WTC11 (cell line): ENCODE data around the gene IGFBP2. TPM values are rescaled to one million over a fixed set of nuclear protein-coding genes. Genes with fewer than 3 reads are reported as not detected.

Experiments used
- ATAC-seq: fragments of 200-7000 bp; cut with Tn5 transposase; 2 replicates; pipeline ENCODE4 v1.10.0; 2021; ENCODE audit warnings: mild to moderate bottlenecking, moderate library complexity
- CTCF ChIA-PET: fragments of 300-600 bp; sonication (Branson Sonifier 250); formaldehyde crosslinking; loops from one replicate; lab custom pipeline; 2021; ENCODE audit warnings: antibody characterized with exemption; lab: Charles Lee
- POLR2A ChIA-PET: fragments of 350-600 bp; sonication (Branson Sonifier 250); formaldehyde crosslinking; loops from one replicate; lab custom pipeline; 2021; ENCODE audit warnings: antibody characterized with exemption; lab: Charles Lee
- DNase-seq: peaks from one replicate; pipeline ENCODE4 v3.0.0; 2021; ENCODE audit warnings: low spot score
- H3K27ac Mint-ChIP-seq: 2 replicates; pipeline ENCODE4 v1.8.0; 2021; ENCODE audit warnings: mixed read lengths
- H3K27me3 Mint-ChIP-seq: 2 replicates; pipeline ENCODE4 v1.8.0; 2021; ENCODE audit warnings: low read depth, mild to moderate bottlenecking, moderate library complexity, mixed read lengths
- H3K36me3 Mint-ChIP-seq: 2 replicates; pipeline ENCODE4 v1.8.0; 2021; ENCODE audit warnings: mixed read lengths
- H3K4me1 Mint-ChIP-seq: 2 replicates; pipeline ENCODE4 v1.8.0; 2022; ENCODE audit warnings: mixed read lengths
- H3K4me3 Mint-ChIP-seq: 2 replicates; pipeline ENCODE4 v1.8.0; 2021; ENCODE audit warnings: mild to moderate bottlenecking, moderate library complexity, mixed read lengths
- H3K9me3 Mint-ChIP-seq: 2 replicates; pipeline ENCODE4 v1.8.0; 2021; ENCODE audit warnings: mixed read lengths
- ATF1 ChIP-seq: sonication (generic); formaldehyde crosslinking; IDR thresholded peaks from 2 replicates; pipeline ENCODE4 v1.8.1; 2023; ENCODE audit warnings: mild to moderate bottlenecking, moderate library complexity, missing genetic modification reagents
- FOXP1 ChIP-seq: sonication (generic); formaldehyde crosslinking; IDR thresholded peaks from 2 replicates; pipeline ENCODE4 v1.8.0; 2022; ENCODE audit warnings: missing genetic modification reagents, mild to moderate bottlenecking, moderate library complexity, borderline replicate concordance
- GABPB1 ChIP-seq: sonication (generic); formaldehyde crosslinking; IDR thresholded peaks from 2 replicates; pipeline ENCODE4 v1.8.1; 2023; ENCODE audit warnings: mild to moderate bottlenecking, missing genetic modification reagents
- JAZF1 ChIP-seq: fragments of 250-450 bp; sonication (Bioruptor Pico); IDR thresholded peaks from 2 replicates; pipeline ENCODE4 v1.9.0; 2021; ENCODE audit warnings: moderate library complexity, mild to moderate bottlenecking, inconsistent platforms
- MXD4 ChIP-seq: fragments of 250-450 bp; sonication (Bioruptor Pico); IDR thresholded peaks from 2 replicates; pipeline ENCODE4 v1.8.0; 2021; ENCODE audit warnings: mild to moderate bottlenecking, moderate library complexity, borderline replicate concordance
- MYBL2 ChIP-seq: sonication (generic); formaldehyde crosslinking; IDR thresholded peaks from 2 replicates; pipeline ENCODE4 v1.8.1; 2023; ENCODE audit warnings: mild to moderate bottlenecking, moderate library complexity, missing genetic modification reagents
- NFE2L1 ChIP-seq: sonication (generic); formaldehyde crosslinking; IDR thresholded peaks from 2 replicates; pipeline ENCODE4 v1.8.1; 2023; ENCODE audit warnings: missing genetic modification reagents
- SP1 ChIP-seq: sonication (generic); formaldehyde crosslinking; conservative IDR thresholded peaks from 2 replicates; pipeline ENCODE4 v1.8.1; 2022; ENCODE audit warnings: missing genetic modification reagents
- TEAD1 ChIP-seq: sonication (generic); formaldehyde crosslinking; IDR thresholded peaks from 2 replicates; pipeline ENCODE4 v1.8.0; 2022; ENCODE audit warnings: mild to moderate bottlenecking, missing genetic modification reagents
- TP53 ChIP-seq: sonication (generic); formaldehyde crosslinking; IDR thresholded peaks from 2 replicates; pipeline ENCODE4 v1.8.1; 2023; ENCODE audit warnings: mild to moderate bottlenecking, missing genetic modification reagents
- ZBTB21 ChIP-seq: sonication (generic); formaldehyde crosslinking; IDR thresholded peaks from 2 replicates; pipeline ENCODE4 v1.8.1; 2023; ENCODE audit warnings: mild to moderate bottlenecking, missing genetic modification reagents, borderline replicate concordance
- ZNF396 ChIP-seq: fragments of 250-450 bp; sonication (Bioruptor Pico); IDR thresholded peaks from 2 replicates; pipeline ENCODE4 v1.8.0; 2021; ENCODE audit warnings: mild to moderate bottlenecking, moderate library complexity, borderline replicate concordance
- ZNF423 ChIP-seq: fragments of 250-450 bp; sonication (Bioruptor Pico); IDR thresholded peaks from 2 replicates; pipeline ENCODE4 v2.1.2; 2022; ENCODE audit warnings: mild to moderate bottlenecking, moderate library complexity
- total RNA-seq: library from RNA; stranded (reverse); gene quantifications from 3 replicates; pipeline ENCODE4 v1.2.3, GENCODE V29; 2021
- TF ChIP-seq, protein P1 (sequence below): sonication (generic); formaldehyde crosslinking; IDR thresholded peaks from 2 replicates; pipeline ENCODE4 v1.8.0; 2023; ENCODE audit warnings: missing genetic modification reagents
- TF ChIP-seq, protein P2 (sequence below): fragments of 250-450 bp; sonication (Bioruptor Pico); IDR thresholded peaks from 2 replicates; pipeline ENCODE4 v1.8.0; 2021; ENCODE audit warnings: mild to moderate bottlenecking
- TF ChIP-seq, protein P3 (sequence below): sonication (generic); formaldehyde crosslinking; IDR thresholded peaks from 2 replicates; pipeline ENCODE4 v1.8.0; 2022; ENCODE audit warnings: mild to moderate bottlenecking, missing genetic modification reagents
- TF ChIP-seq, protein P4 (sequence below): sonication (generic); formaldehyde crosslinking; IDR thresholded peaks from 2 replicates; pipeline ENCODE4 v1.8.1; 2023; ENCODE audit warnings: mild to moderate bottlenecking, moderate library complexity, missing genetic modification reagents
- TF ChIP-seq, protein P5 (sequence below): sonication (generic); formaldehyde crosslinking; IDR thresholded peaks from 2 replicates; pipeline ENCODE4 v1.8.1; 2022; ENCODE audit warnings: mild to moderate bottlenecking, moderate library complexity, missing genetic modification reagents
- TF ChIP-seq, protein P6 (sequence below): sonication (generic); formaldehyde crosslinking; IDR thresholded peaks from 2 replicates; pipeline ENCODE4 v1.8.0; 2022; ENCODE audit warnings: mild to moderate bottlenecking, missing genetic modification reagents
- TF ChIP-seq, protein P7 (sequence below): fragments of 250-450 bp; sonication (Bioruptor Pico); IDR thresholded peaks from 2 replicates; pipeline ENCODE4 v1.9.0; 2021; ENCODE audit warnings: mild to moderate bottlenecking
- TF ChIP-seq, protein P8 (sequence below): sonication (generic); formaldehyde crosslinking; IDR thresholded peaks from 2 replicates; pipeline ENCODE4 v1.8.1; 2022; ENCODE audit warnings: low read depth, missing genetic modification reagents, borderline replicate concordance
- TF ChIP-seq, protein P9 (sequence below): sonication (generic); formaldehyde crosslinking; IDR thresholded peaks from 2 replicates; pipeline ENCODE4 v1.8.1; 2022; ENCODE audit warnings: missing genetic modification reagents, borderline replicate concordance
- TF ChIP-seq, protein P10 (sequence below): sonication (generic); formaldehyde crosslinking; IDR thresholded peaks from 2 replicates; pipeline ENCODE4 v1.8.0; 2022; ENCODE audit warnings: mild to moderate bottlenecking, missing genetic modification reagents

The IGFBP2 gene
- total RNA-seq, 1 experiment from 2014 or later: 514 TPM

DNA sequence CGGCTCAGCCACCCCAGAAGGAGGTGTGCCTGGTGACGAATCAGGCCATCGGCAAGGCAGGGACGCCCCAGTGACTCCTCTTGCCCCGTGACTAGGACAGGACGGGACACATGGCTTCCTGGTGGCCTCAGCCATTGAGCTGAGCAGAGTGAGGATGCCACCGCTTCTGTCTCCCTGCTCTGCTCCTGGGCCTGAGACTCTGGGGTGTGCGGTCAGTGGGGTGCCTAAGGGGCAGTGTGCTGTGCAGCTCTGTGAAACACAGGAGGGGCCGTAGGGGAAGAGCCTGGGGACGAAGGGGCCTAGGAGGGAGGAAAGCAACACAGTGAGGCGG lies 37.8 kb downstream of the IGFBP2 start:
- no peak overlapping the region for H3K4me3 Mint-ChIP-seq
- no peak overlapping the region for H3K27ac Mint-ChIP-seq
- H3K36me3 Mint-ChIP-seq: no peaks in the 10 kb centered on the region
- no peak for ATAC-seq
- H3K4me1 Mint-ChIP-seq: peaks cover 9% of the 10 kb centered on the region
- no peaks in the 10 kb centered on the region for H3K27me3 Mint-ChIP-seq
- DNase-seq: no peak
- ChIA-PET POLR2A (no interaction called here), CTCF (no interaction called here)
- no peaks in the 10 kb centered on the region for H3K9me3 Mint-ChIP-seq
- no peak for TF ChIP-seq TEAD1
- TF ChIP-seq ZNF423: no peak
- no peak for TF ChIP-seq TP53
- no peak for TF ChIP-seq ZBTB21 (CRISPR knock-in tag)
- TF ChIP-seq, protein P1, sequence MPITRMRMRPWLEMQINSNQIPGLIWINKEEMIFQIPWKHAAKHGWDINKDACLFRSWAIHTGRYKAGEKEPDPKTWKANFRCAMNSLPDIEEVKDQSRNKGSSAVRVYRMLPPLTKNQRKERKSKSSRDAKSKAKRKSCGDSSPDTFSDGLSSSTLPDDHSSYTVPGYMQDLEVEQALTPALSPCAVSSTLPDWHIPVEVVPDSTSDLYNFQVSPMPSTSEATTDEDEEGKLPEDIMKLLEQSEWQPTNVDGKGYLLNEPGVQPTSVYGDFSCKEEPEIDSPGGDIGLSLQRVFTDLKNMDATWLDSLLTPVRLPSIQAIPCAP: no peak
- TF ChIP-seq, protein P2, sequence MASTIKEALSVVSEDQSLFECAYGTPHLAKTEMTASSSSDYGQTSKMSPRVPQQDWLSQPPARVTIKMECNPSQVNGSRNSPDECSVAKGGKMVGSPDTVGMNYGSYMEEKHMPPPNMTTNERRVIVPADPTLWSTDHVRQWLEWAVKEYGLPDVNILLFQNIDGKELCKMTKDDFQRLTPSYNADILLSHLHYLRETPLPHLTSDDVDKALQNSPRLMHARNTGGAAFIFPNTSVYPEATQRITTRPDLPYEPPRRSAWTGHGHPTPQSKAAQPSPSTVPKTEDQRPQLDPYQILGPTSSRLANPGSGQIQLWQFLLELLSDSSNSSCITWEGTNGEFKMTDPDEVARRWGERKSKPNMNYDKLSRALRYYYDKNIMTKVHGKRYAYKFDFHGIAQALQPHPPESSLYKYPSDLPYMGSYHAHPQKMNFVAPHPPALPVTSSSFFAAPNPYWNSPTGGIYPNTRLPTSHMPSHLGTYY: no peak
- TF ChIP-seq, protein P3, sequence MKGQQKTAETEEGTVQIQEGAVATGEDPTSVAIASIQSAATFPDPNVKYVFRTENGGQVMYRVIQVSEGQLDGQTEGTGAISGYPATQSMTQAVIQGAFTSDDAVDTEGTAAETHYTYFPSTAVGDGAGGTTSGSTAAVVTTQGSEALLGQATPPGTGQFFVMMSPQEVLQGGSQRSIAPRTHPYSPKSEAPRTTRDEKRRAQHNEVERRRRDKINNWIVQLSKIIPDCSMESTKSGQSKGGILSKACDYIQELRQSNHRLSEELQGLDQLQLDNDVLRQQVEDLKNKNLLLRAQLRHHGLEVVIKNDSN: no peak
- no peak for TF ChIP-seq GABPB1 (CRISPR knock-in tag)
- TF ChIP-seq, protein P4, sequence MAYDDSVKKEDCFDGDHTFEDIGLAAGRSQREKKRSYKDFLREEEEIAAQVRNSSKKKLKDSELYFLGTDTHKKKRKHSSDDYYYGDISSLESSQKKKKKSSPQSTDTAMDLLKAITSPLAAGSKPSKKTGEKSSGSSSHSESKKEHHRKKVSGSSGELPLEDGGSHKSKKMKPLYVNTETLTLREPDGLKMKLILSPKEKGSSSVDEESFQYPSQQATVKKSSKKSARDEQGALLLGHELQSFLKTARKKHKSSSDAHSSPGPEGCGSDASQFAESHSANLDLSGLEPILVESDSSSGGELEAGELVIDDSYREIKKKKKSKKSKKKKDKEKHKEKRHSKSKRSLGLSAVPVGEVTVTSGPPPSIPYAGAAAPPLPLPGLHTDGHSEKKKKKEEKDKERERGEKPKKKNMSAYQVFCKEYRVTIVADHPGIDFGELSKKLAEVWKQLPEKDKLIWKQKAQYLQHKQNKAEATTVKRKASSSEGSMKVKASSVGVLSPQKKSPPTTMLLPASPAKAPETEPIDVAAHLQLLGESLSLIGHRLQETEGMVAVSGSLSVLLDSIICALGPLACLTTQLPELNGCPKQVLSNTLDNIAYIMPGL (CRISPR knock-in tag): no peak
- no peak for TF ChIP-seq JAZF1
- no peak for TF ChIP-seq ATF1 (CRISPR knock-in tag)
- TF ChIP-seq, protein P5, sequence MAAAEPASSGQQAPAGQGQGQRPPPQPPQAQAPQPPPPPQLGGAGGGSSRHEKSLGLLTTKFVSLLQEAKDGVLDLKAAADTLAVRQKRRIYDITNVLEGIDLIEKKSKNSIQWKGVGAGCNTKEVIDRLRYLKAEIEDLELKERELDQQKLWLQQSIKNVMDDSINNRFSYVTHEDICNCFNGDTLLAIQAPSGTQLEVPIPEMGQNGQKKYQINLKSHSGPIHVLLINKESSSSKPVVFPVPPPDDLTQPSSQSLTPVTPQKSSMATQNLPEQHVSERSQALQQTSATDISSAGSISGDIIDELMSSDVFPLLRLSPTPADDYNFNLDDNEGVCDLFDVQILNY (CRISPR knock-in tag): no peak
- TF ChIP-seq, protein P6, sequence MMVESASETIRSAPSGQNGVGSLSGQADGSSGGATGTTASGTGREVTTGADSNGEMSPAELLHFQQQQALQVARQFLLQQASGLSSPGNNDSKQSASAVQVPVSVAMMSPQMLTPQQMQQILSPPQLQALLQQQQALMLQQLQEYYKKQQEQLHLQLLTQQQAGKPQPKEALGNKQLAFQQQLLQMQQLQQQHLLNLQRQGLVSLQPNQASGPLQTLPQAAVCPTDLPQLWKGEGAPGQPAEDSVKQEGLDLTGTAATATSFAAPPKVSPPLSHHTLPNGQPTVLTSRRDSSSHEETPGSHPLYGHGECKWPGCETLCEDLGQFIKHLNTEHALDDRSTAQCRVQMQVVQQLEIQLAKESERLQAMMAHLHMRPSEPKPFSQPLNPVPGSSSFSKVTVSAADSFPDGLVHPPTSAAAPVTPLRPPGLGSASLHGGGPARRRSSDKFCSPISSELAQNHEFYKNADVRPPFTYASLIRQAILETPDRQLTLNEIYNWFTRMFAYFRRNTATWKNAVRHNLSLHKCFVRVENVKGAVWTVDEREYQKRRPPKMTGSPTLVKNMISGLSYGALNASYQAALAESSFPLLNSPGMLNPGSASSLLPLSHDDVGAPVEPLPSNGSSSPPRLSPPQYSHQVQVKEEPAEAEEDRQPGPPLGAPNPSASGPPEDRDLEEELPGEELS (CRISPR knock-in tag): no peak
- no peak for TF ChIP-seq MXD4 (CRISPR knock-in tag)
- no peak for TF ChIP-seq ZNF396 (CRISPR knock-in tag)
- TF ChIP-seq SP1: no peak
- TF ChIP-seq, protein P7, sequence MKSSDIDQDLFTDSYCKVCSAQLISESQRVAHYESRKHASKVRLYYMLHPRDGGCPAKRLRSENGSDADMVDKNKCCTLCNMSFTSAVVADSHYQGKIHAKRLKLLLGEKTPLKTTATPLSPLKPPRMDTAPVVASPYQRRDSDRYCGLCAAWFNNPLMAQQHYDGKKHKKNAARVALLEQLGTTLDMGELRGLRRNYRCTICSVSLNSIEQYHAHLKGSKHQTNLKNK (CRISPR knock-in tag): no peak
- no peak for TF ChIP-seq FOXP1

DNA sequence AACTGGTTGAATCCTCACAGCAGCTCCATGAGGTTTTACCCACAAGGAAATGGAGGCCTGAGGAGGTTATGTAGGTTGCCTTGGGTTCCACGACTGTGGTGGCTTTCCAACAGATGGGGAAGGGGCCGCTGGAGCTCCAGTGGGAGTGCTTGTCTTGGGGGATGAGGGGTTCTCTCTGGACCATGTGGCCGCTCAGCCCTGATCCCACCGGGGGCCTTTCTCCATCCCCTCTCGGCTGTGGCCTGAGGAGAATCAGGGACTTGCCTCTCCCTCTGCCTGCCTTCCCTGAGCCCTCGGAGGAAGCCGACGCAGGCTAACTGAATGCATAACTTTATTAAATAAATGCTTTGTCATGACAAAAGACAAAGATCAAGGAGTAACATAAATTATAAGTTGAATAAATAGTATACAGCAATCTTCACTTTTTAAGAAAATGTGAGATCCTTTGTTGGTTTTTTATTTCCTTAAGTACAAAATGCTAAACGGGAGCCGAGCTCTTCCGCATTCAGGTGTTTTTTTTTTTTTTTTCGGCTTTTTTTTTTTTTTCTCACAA lies 38.6 kb downstream of the IGFBP2 start:
- no peak for DNase-seq
- TF ChIP-seq, protein P8, sequence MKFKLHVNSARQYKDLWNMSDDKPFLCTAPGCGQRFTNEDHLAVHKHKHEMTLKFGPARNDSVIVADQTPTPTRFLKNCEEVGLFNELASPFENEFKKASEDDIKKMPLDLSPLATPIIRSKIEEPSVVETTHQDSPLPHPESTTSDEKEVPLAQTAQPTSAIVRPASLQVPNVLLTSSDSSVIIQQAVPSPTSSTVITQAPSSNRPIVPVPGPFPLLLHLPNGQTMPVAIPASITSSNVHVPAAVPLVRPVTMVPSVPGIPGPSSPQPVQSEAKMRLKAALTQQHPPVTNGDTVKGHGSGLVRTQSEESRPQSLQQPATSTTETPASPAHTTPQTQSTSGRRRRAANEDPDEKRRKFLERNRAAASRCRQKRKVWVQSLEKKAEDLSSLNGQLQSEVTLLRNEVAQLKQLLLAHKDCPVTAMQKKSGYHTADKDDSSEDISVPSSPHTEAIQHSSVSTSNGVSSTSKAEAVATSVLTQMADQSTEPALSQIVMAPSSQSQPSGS: no peak
- TF ChIP-seq, protein P9, sequence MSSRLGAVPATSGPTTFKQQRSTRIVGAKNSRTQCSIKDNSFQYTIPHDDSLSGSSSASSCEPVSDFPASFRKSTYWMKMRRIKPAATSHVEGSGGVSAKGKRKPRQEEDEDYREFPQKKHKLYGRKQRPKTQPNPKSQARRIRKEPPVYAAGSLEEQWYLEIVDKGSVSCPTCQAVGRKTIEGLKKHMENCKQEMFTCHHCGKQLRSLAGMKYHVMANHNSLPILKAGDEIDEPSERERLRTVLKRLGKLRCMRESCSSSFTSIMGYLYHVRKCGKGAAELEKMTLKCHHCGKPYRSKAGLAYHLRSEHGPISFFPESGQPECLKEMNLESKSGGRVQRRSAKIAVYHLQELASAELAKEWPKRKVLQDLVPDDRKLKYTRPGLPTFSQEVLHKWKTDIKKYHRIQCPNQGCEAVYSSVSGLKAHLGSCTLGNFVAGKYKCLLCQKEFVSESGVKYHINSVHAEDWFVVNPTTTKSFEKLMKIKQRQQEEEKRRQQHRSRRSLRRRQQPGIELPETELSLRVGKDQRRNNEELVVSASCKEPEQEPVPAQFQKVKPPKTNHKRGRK: no peak
- TF ChIP-seq, protein P10, sequence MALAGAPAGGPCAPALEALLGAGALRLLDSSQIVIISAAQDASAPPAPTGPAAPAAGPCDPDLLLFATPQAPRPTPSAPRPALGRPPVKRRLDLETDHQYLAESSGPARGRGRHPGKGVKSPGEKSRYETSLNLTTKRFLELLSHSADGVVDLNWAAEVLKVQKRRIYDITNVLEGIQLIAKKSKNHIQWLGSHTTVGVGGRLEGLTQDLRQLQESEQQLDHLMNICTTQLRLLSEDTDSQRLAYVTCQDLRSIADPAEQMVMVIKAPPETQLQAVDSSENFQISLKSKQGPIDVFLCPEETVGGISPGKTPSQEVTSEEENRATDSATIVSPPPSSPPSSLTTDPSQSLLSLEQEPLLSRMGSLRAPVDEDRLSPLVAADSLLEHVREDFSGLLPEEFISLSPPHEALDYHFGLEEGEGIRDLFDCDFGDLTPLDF (CRISPR knock-in tag): no peak
- no peak for TF ChIP-seq NFE2L1 (CRISPR knock-in tag)
- no peak for TF ChIP-seq MYBL2 (CRISPR knock-in tag)
- TF ChIP-seq, protein P3: no peak

More for the DNA sequence above, 38.6 kb downstream of the IGFBP2 start:
- no peak for ATAC-seq
- Mint-ChIP-seq H3K27ac (no peak overlapping the region), H3K4me1 (peaks cover 1% of the 10 kb centered on the region; the same call in 1 of the 2 replicates), H3K4me3 (no peak overlapping the region), H3K27me3 (no peaks in the 10 kb centered on the region; the same call in 1 of the 2 replicates), H3K9me3 (no peaks in the 10 kb centered on the region), H3K36me3 (no peaks in the 10 kb centered on the region)
- ChIA-PET POLR2A (interaction anchor here (0.6 to 0.7 kb wide), 2 partner anchors 8 to 605 kb away, joined by 3 to 6 read pairs; no protein-coding TSS in a partner anchor), CTCF (interaction anchor here (1.2 kb wide), 1 partner anchor 152 kb away, joined by 4 read pairs; no protein-coding TSS in a partner anchor)
